Upper lobe of right lung (tissue), 1 donor: Measurements from ENCODE around the gene BRIP1. TPM values are rescaled to one million over a fixed set of nuclear protein-coding genes. Genes with fewer than 3 reads are reported as not detected.

Experiments used
- ATAC-seq: fragments of 200-7000 bp; cut with Tn5 transposase; one replicate; pipeline ENCODE4 v1.9.1; 2020; ENCODE audit warnings: mild to moderate bottlenecking, moderate library complexity
- DNase-seq: peaks from one replicate; pipeline ENCODE4 v3.0.0-alpha.2; 2020
- H3K27ac ChIP-seq: fragments of 200-600 bp; one replicate; pipeline ENCODE4 v1.8.0; 2022
- H3K27me3 ChIP-seq: fragments of 200-600 bp; one replicate; pipeline ENCODE4 v1.8.0; 2022; ENCODE audit warnings: mild to moderate bottlenecking
- H3K36me3 ChIP-seq: fragments of 200-600 bp; one replicate; pipeline ENCODE4 v1.8.0; 2022
- H3K4me1 ChIP-seq: fragments of 200-600 bp; one replicate; pipeline ENCODE4 v1.8.0; 2022
- H3K4me3 ChIP-seq: fragments of 200-600 bp; one replicate; pipeline ENCODE4 v1.8.0; 2022; ENCODE audit warnings: mild to moderate bottlenecking
- H3K9me3 ChIP-seq: fragments of 200-600 bp; one replicate; pipeline ENCODE4 v1.8.0; 2022
- intact Hi-C: fragments of 100-400 bp; cut with DNase I; formaldehyde crosslinking; loops from one replicate; pipeline ENCODE4 v1.11.0; 2022
- total RNA-seq: library from RNA; stranded (reverse); fragmentation: NEBNext Ultra II Directional; extraction: Animal tissue kit (Norgen Biotek cat#: 25700); gene quantifications from one replicate; pipeline ENCODE4 v1.2.1, GENCODE V29; 2021
- TF ChIP-seq, protein P1 (sequence below): fragments of 200-600 bp; IDR thresholded peaks from one replicate; pipeline ENCODE4 v1.8.0; 2022; ENCODE audit warnings: antibody characterized with exemption
- donor health status: DM: no; HTN: yes; CAD: no; lungs with severe emphysema.

BRIP1 gene
- total RNA-seq, 1 donor from 2014 or later = 0.26 TPM

DNA sequence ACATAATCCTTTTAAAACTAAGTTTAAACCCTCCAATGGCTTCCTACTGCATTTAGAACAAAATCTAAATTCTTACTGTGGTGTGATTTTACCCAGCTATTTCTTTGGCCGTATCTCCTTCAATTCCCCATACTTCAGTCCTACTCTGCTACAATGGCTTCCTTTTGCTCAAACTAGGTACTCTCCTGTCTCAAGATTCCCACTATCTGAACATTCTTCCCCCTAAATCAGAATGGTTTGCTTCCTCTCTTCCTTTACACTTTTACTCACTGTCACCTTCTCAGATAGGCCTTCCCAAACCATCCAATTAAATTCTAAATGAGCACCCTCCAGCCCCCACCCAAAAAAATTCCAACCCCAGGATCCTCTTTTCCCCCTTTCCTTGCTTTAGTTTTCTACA lies 109.2 kb downstream of the BRIP1 start:
- no peak for DNase-seq
- H3K27ac ChIP-seq = no peak overlapping the region
- H3K27me3 ChIP-seq = no peaks in the 10 kb centered on the region
- H3K4me1 ChIP-seq = no peaks in the 10 kb centered on the region
- no peak overlapping the region for H3K4me3 ChIP-seq
- TF ChIP-seq, protein P1, sequence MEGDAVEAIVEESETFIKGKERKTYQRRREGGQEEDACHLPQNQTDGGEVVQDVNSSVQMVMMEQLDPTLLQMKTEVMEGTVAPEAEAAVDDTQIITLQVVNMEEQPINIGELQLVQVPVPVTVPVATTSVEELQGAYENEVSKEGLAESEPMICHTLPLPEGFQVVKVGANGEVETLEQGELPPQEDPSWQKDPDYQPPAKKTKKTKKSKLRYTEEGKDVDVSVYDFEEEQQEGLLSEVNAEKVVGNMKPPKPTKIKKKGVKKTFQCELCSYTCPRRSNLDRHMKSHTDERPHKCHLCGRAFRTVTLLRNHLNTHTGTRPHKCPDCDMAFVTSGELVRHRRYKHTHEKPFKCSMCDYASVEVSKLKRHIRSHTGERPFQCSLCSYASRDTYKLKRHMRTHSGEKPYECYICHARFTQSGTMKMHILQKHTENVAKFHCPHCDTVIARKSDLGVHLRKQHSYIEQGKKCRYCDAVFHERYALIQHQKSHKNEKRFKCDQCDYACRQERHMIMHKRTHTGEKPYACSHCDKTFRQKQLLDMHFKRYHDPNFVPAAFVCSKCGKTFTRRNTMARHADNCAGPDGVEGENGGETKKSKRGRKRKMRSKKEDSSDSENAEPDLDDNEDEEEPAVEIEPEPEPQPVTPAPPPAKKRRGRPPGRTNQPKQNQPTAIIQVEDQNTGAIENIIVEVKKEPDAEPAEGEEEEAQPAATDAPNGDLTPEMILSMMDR = no peak
- ATAC-seq = no peak
- no peaks in the 10 kb centered on the region for H3K36me3 ChIP-seq
- intact Hi-C loops = no loop called here
- no peaks in the 10 kb centered on the region for H3K9me3 ChIP-seq

DNA sequence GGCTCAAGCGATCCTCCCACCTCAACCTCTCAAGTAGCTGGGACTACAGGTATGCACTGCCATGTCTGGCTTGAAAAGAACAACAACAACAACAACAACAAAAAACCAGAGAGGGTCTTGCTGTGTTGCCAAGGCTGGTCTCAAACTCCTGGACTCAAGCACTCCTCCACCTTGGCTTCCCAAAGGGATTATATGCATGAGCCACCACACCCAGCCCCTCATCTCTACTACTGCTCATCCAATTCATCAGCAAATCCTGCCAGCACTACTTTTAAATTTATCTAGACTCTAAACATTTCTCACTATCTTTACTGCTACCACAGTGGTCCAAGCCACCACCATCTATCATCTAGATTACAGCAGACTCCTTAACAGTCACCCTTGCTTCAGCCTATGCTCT lies 109.6 kb downstream of the BRIP1 start:
- no peak for ATAC-seq
- DNase-seq = no peak

DNA sequence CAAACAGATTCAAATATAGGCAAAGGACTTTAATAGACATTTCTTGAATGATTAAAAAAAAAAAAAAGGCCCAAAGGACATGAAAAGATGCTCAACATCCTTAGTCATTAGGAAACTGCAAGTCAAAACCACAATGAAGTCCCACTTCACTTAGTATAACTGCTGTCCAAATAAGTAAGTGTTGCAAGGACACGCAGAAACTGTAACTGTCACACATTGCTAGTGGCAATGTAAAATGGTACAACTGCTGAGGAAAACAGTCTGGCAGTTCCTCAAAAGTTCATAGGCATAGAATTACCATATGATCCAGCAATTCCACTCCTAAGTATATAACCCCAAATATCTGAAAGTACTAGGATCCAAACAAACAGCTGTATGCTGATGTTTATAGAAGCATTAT lies 112.7 kb downstream of the BRIP1 start:
- H3K4me3 ChIP-seq = no peak overlapping the region
- ATAC-seq (no peak), DNase-seq (no peak)
- no peaks in the 10 kb centered on the region for H3K36me3 ChIP-seq
- H3K9me3 ChIP-seq = no peaks in the 10 kb centered on the region
- H3K27me3 ChIP-seq = no peaks in the 10 kb centered on the region
- H3K4me1 ChIP-seq = no peaks in the 10 kb centered on the region
- H3K27ac ChIP-seq = no peak overlapping the region
- intact Hi-C loops = no loop called here
- TF ChIP-seq, protein P1 = no peak

More for the DNA sequence above, 109.6 kb downstream of the BRIP1 start:
- Histone ChIP-seq H3K36me3 (no peaks in the 10 kb centered on the region), H3K27ac (no peak overlapping the region), H3K4me3 (no peak overlapping the region), H3K27me3 (no peaks in the 10 kb centered on the region), H3K4me1 (no peaks in the 10 kb centered on the region), H3K9me3 (no peaks in the 10 kb centered on the region)
- intact Hi-C loops = no loop called here
- TF ChIP-seq, protein P1 = no peak

DNA sequence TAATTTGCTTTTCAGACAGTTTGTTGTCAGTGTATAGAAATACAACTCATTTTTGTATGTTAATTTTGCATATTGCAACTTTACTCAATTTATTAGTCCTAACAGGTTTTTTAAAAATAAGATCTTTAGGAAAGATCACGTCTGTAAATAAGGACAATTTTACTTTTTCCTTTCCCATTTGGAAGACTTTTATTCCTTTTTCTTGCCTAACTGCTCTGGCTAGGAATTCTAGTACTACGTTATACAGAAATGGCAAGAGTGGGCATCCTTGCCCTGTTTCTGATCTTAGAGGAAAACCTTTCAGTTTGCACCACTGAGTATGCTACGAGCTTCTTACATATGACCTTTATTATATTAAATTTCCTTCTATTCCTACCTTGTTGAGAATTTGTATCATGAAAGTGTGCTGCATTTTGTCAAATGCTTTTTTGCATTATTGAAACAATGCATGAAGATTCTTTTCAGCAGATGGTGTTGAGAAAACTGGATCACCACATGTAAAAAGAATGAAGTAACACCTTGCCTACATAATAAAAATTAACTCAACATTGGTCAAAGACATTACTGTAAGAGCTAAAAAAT lies 113.4 kb downstream of the BRIP1 start:
- Histone ChIP-seq H3K4me3 (no peak overlapping the region), H3K27ac (no peak overlapping the region), H3K27me3 (no peaks in the 10 kb centered on the region), H3K4me1 (no peaks in the 10 kb centered on the region), H3K9me3 (no peaks in the 10 kb centered on the region), H3K36me3 (no peaks in the 10 kb centered on the region)
- no peak for ATAC-seq
- no peak for DNase-seq
- intact Hi-C loops = no loop called here
- TF ChIP-seq, protein P1 = no peak

DNA sequence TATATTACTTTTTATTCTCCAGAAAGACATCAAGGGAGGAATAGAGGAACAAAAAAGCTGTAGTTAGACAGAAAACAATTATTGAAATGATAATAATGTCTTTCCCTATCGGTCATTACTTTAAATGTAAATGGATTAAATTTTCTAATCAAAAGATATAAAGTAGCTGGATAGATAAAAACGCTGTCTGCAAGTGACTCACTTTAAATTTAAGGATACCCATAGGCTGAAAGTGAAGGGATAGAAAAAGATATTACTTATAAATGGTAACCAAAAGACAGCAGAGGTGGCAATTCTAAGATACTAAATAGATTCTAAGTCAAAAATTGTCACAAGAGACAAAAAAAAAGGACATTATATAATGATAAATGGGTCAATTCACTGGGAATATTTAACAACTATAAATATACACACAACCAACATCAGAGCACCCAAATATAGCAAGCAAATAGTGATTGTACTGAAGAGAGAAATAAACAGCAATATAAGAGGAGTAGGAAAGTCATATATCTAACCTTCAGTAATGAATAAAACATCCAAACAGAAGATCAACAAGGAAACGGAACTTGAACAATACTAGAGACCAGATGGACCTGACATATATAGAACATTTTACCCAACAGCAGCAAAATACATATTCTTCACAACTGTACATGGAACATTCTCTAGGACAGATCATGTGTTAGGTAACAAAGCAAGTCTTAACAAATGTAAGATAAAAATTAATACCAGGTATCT lies 116.9 kb downstream of the BRIP1 start:
- ATAC-seq = no peak
- DNase-seq = no peak
- intact Hi-C loops = no loop called here

More for the DNA sequence above, 116.9 kb downstream of the BRIP1 start:
- TF ChIP-seq, protein P1 = no peak
- Histone ChIP-seq H3K9me3 (no peaks in the 10 kb centered on the region), H3K4me1 (no peaks in the 10 kb centered on the region), H3K36me3 (no peaks in the 10 kb centered on the region), H3K4me3 (no peak overlapping the region), H3K27ac (no peak overlapping the region), H3K27me3 (no peaks in the 10 kb centered on the region)
